MM.1S (cell line): ENCODE results near the gene CREB5.

Source experiments
- DNase-seq: peaks from one replicate; pipeline ENCODE4 v3.0.0-alpha.2; 2015
- H2AFZ ChIP-seq: fragments of 300-600 bp; sonication (generic); 2 replicates; pipeline ENCODE4 v1.6.0; 2016; ENCODE audit warnings: antibody characterized with exemption, low read length
- H3F3A ChIP-seq: fragments of 300-600 bp; sonication (generic); 2 replicates; pipeline ENCODE4 v1.6.1; 2016; ENCODE audit warnings: mild to moderate bottlenecking, antibody characterized with exemption, low read length, moderate library complexity, mixed read lengths; ENCODE audit not compliant: insufficient read depth
- H3K27ac ChIP-seq: fragments of 300-600 bp; sonication (generic); 2 replicates; pipeline ENCODE4 v1.5.1; 2016; ENCODE audit warnings: mild to moderate bottlenecking, low read length
- H3K27me3 ChIP-seq: fragments of 300-600 bp; sonication (generic); replicated peaks from 2 replicates; pipeline ENCODE4 v1.6.0; 2016; ENCODE audit warnings: low read length; ENCODE audit not compliant: insufficient read depth
- H3K36me3 ChIP-seq: fragments of 300-600 bp; sonication (generic); replicated peaks from 2 replicates; pipeline ENCODE4 v1.6.1; 2016; ENCODE audit warnings: mild to moderate bottlenecking, low read length, mixed read lengths; ENCODE audit not compliant: insufficient read depth
- H3K4me1 ChIP-seq: fragments of 300-600 bp; sonication (generic); 2 replicates; pipeline ENCODE4 v1.6.1; 2016; ENCODE audit warnings: low read length, mixed read lengths
- H3K4me2 ChIP-seq: fragments of 300-600 bp; sonication (generic); 2 replicates; pipeline ENCODE4 v1.6.0; 2016; ENCODE audit warnings: low read depth, low read length
- H3K4me3 ChIP-seq: fragments of 300-600 bp; sonication (generic); 2 replicates; pipeline ENCODE4 v1.5.1; 2016; ENCODE audit warnings: low read length, mixed read lengths
- H3K79me2 ChIP-seq: fragments of 300-600 bp; sonication (generic); 2 replicates; pipeline ENCODE4 v1.6.1; 2016; ENCODE audit warnings: mixed run types, low read length, mixed read lengths
- H3K9ac ChIP-seq: fragments of 300-600 bp; sonication (generic); 2 replicates; pipeline ENCODE4 v1.6.1; 2016; ENCODE audit warnings: low read length, mixed read lengths
- H3K9me2 ChIP-seq: fragments of 300-600 bp; sonication (generic); replicated peaks from 2 replicates; pipeline ENCODE4 v1.6.1; 2016; ENCODE audit warnings: mild to moderate bottlenecking, low read length, mixed read lengths; ENCODE audit not compliant: insufficient read depth
- H3K9me3 ChIP-seq: fragments of 300-600 bp; sonication (generic); replicated peaks from 2 replicates; pipeline ENCODE4 v1.6.1; 2016; ENCODE audit warnings: mild to moderate bottlenecking, low read length, mixed read lengths; ENCODE audit not compliant: insufficient read depth
- H4K20me1 ChIP-seq: fragments of 300-600 bp; sonication (generic); 2 replicates; pipeline ENCODE4 v1.6.1; 2016; ENCODE audit warnings: mild to moderate bottlenecking, low read length, moderate library complexity, mixed read lengths; ENCODE audit not compliant: insufficient read depth
- EZH2 ChIP-seq: fragments of 300-600 bp; sonication (generic); optimal IDR thresholded peaks from 2 replicates; pipeline ENCODE3; 2017; ENCODE audit warnings: low read depth, mild to moderate bottlenecking, antibody characterized with exemption, low read length, mixed read lengths
- EZH2phosphoT487 ChIP-seq: fragments of 300-600 bp; sonication (generic); IDR thresholded peaks from 2 replicates; pipeline ENCODE4 v1.6.1; 2018; ENCODE audit warnings: antibody characterized with exemption, low read length
- TF ChIP-seq, protein P1 (sequence below): fragments of 300-600 bp; sonication (generic); IDR thresholded peaks from 2 replicates; pipeline ENCODE4 v1.5.1; 2016; ENCODE audit warnings: antibody characterized with exemption, low read length, mixed read lengths

CREB5 gene

DNA sequence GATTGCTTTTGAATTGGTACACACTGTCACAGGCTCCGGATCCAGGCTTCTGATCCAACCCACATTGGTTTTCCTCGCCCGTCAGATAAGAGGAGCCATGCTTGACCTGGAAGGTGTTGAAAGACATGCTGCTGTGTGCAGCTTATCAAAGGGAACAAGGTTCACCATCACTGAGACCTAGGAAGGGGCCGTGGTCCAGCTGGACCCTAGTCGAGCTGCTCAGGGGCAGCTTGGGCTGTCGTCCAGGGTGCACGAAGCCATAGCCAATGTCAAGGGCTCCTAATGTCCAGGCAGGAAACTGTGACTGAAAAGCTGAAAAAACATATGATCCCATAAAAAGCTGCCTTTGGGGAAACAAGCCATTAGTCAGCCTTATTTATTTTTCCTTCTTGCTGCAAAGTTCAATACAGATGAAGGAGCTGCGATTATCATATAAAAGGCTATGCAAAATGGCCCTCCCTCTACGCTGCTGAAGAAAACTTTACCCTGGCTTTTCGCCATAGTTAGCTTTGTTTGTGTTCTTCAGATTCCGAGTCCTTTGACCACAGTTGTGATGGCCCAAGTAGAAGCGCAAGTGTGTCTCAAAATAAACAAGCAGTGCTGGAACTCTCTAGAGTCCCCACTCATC is 118.0 kb downstream of the CREB5 start:
- Histone ChIP-seq H3F3A (no peaks in the 10 kb centered on the region), H3K27ac (no peak overlapping the region), H3K9me3 (no peaks in the 10 kb centered on the region), H3K36me3 (no peaks in the 10 kb centered on the region), H3K4me1 (no peaks in the 10 kb centered on the region), H2AFZ (no peak overlapping the region), H3K79me2 (no peaks in the 10 kb centered on the region), H4K20me1 (no peaks in the 10 kb centered on the region), H3K9me2 (no peaks in the 10 kb centered on the region), H3K4me2 (no peak overlapping the region), H3K4me3 (no peak overlapping the region), H3K27me3 (no peaks in the 10 kb centered on the region), H3K9ac (no peak overlapping the region)
- DNase-seq, result no peak
- TF ChIP-seq EZH2phosphoT487 (no peak), EZH2 (no peak)
- TF ChIP-seq, protein P1, sequence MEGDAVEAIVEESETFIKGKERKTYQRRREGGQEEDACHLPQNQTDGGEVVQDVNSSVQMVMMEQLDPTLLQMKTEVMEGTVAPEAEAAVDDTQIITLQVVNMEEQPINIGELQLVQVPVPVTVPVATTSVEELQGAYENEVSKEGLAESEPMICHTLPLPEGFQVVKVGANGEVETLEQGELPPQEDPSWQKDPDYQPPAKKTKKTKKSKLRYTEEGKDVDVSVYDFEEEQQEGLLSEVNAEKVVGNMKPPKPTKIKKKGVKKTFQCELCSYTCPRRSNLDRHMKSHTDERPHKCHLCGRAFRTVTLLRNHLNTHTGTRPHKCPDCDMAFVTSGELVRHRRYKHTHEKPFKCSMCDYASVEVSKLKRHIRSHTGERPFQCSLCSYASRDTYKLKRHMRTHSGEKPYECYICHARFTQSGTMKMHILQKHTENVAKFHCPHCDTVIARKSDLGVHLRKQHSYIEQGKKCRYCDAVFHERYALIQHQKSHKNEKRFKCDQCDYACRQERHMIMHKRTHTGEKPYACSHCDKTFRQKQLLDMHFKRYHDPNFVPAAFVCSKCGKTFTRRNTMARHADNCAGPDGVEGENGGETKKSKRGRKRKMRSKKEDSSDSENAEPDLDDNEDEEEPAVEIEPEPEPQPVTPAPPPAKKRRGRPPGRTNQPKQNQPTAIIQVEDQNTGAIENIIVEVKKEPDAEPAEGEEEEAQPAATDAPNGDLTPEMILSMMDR, result no peak

DNA sequence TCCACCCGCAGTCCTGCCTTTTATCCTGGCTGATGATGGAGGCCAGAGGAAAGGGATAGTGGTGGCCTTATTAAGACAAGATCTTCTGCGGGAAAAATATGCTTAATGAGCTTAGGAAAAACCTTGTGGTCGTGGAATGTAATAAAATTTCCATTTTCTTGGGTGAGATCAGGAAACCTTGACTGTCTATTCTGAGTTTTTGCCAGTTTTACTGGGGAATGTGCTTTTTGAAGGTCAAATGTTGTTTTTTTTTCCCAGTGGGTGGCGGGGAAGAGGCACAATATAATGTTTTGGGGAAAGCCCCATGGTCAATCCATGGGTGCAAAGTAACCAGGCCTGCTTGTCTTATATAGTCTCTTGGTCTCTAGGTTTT is 118.5 kb downstream of the CREB5 start:
- Histone ChIP-seq H3K9me2 (no peaks in the 10 kb centered on the region), H4K20me1 (no peaks in the 10 kb centered on the region), H3K79me2 (no peaks in the 10 kb centered on the region), H2AFZ (no peak overlapping the region), H3K27me3 (no peaks in the 10 kb centered on the region), H3K36me3 (no peaks in the 10 kb centered on the region), H3K9me3 (no peaks in the 10 kb centered on the region), H3K4me1 (no peaks in the 10 kb centered on the region), H3K27ac (no peak overlapping the region), H3K4me3 (no peak overlapping the region), H3F3A (no peaks in the 10 kb centered on the region), H3K9ac (no peak overlapping the region), H3K4me2 (no peak overlapping the region)
- no peak for TF ChIP-seq EZH2
- TF ChIP-seq EZH2phosphoT487, result no peak
- TF ChIP-seq, protein P1, result no peak
- DNase-seq, result no peak

DNA sequence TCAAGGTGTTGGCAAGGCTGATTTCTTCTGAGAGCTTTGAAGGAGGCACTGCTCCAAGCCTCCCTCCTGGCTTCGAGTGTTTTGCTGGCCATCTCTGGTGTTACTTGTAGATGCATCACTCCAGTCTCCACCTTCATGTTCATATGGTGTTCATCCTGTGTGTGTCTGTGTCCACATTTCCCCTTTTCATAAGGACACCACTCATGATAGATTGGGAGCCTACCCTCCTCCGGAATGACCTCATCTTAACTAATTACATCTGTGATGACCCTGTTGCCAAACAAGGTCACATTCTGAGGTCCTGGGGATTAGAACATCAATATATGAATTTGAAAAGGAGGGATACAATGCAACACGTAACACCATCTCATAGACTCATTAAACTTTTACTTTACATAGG is 119.0 kb downstream of the CREB5 start:
- Histone ChIP-seq H3K4me1 (no peaks in the 10 kb centered on the region), H3K36me3 (no peaks in the 10 kb centered on the region), H3K9me2 (no peaks in the 10 kb centered on the region), H3K9me3 (no peaks in the 10 kb centered on the region), H4K20me1 (no peaks in the 10 kb centered on the region), H2AFZ (no peak overlapping the region), H3F3A (no peaks in the 10 kb centered on the region), H3K4me2 (no peak overlapping the region), H3K9ac (no peak overlapping the region), H3K4me3 (no peak overlapping the region), H3K79me2 (no peaks in the 10 kb centered on the region), H3K27me3 (no peaks in the 10 kb centered on the region), H3K27ac (no peak overlapping the region)
- no peak for DNase-seq
- no peak for TF ChIP-seq EZH2phosphoT487

DNA sequence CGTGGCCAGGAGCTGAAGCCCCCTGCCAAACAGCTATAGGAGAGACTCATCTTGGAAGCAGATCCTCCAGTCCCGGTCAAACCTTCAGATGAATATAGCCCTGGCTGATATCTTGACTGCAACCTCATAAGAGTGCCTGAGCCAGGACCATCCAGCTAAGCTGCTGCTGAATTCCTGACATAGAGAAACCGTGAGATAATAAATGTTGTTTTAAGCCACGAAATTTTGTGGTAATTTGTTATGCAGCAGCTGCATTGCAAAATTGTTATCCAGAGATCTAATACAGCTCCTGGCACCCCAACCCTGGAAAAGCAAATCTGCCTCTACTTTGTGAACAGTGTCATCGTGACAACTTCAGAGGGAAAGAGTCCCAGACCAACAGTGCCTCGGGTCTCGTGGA is 119.9 kb downstream of the CREB5 start:
- Histone ChIP-seq H3K27me3 (no peaks in the 10 kb centered on the region), H4K20me1 (no peaks in the 10 kb centered on the region), H3F3A (no peaks in the 10 kb centered on the region), H3K9ac (no peak overlapping the region), H3K27ac (no peak overlapping the region), H3K4me1 (no peaks in the 10 kb centered on the region), H3K36me3 (no peaks in the 10 kb centered on the region), H3K4me3 (no peak overlapping the region), H3K79me2 (no peaks in the 10 kb centered on the region), H3K4me2 (no peak overlapping the region), H2AFZ (no peak overlapping the region), H3K9me3 (no peaks in the 10 kb centered on the region), H3K9me2 (no peaks in the 10 kb centered on the region)
- TF ChIP-seq, protein P1, result no peak
- no peak for TF ChIP-seq EZH2
- TF ChIP-seq EZH2phosphoT487, result no peak
- DNase-seq, result no peak
